GM12892 (cell line): Measurements from ENCODE around the gene TMEM92.

Experiments used
- POLR2A ChIP-seq: IDR thresholded peaks from 2 replicates; pipeline ENCODE4 v1.6.1; 2011; ENCODE audit warnings: low read depth, low read length, control low read depth
- POLR2AphosphoS5 ChIP-seq: IDR thresholded peaks from 2 replicates; pipeline ENCODE4 v1.6.1; 2011; ENCODE audit warnings: low read depth, low read length, control low read depth
- TAF1 ChIP-seq: IDR thresholded peaks from 2 replicates; pipeline ENCODE4 v1.6.1; 2011; ENCODE audit warnings: low read depth, mild to moderate bottlenecking, control low read depth, low read length, borderline replicate concordance

GRCh38 chr17:50274142-50274896 is at the start of gene TMEM92:
- TF ChIP-seq POLR2AphosphoS5 (no peak), POLR2A (no peak), TAF1 (no peak)
